Measurements from ENCODE around the gene MMP10. TPM values are rescaled to one million over a fixed set of nuclear protein-coding genes. Genes with fewer than 3 reads are reported as not detected.
"Not testable (repeated sequence)": the region's sequence is repeated elsewhere in the genome, so short reads cannot be mapped to it uniquely, and the experiment has no call there.

MMP10 gene
- total and polyA plus RNA-seq, 9 donors = not detected

DNA sequence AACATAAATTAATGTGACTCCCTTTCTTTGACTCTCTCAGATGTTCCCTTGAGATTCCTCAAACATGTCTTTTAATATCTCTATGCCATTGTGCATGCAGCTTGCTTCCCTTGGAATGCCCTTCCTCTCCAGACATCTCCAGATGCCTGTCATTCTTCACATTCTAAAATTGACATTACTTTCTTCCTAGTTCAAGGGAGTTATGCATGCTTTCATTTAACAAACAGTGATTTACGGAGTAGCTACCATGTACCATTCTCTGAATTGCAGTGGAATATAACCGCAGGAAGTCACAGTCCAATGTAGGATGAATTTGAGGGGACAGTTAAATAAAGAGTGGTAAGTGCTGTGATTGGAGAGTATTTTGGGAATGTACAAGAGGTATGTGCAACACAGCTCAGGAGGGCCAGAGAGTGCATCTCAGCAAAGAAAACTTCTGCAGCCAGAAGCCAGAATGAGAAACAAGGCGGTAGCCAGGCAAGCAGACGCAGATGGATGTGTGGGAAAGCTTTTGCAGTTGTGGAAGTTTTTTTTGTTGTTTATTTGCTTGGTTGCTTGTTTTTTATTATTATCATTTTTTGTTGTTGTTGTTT is 18.7 kb downstream of the MMP10 start:
- WGBS (ENCODE audit: insufficient coverage) = 69% methylated on average over 1 of the region's 4 CpGs
- no peak overlapping the region for H3K4me3 ChIP-seq (ENCODE audit: low read length)
- H3K36me3 ChIP-seq (ENCODE audit: control insufficient read depth, insufficient read depth, low read length) = no peaks in the 10 kb centered on the region
- H3K4me1 ChIP-seq (ENCODE audit: control insufficient read depth, insufficient read depth, low read length) = no peaks in the 10 kb centered on the region
- H3K27me3 ChIP-seq (ENCODE audit: control insufficient read depth, insufficient read depth, low read length) = no peaks in the 10 kb centered on the region
- no peak overlapping the region for H3K27ac ChIP-seq (ENCODE audit: low read length)
- peak; percentile 41 for DNase-seq
- no peaks in the 10 kb centered on the region for H3K9me3 ChIP-seq (replicated peaks; ENCODE audit: control insufficient read depth, low read depth, low read length)

DNA sequence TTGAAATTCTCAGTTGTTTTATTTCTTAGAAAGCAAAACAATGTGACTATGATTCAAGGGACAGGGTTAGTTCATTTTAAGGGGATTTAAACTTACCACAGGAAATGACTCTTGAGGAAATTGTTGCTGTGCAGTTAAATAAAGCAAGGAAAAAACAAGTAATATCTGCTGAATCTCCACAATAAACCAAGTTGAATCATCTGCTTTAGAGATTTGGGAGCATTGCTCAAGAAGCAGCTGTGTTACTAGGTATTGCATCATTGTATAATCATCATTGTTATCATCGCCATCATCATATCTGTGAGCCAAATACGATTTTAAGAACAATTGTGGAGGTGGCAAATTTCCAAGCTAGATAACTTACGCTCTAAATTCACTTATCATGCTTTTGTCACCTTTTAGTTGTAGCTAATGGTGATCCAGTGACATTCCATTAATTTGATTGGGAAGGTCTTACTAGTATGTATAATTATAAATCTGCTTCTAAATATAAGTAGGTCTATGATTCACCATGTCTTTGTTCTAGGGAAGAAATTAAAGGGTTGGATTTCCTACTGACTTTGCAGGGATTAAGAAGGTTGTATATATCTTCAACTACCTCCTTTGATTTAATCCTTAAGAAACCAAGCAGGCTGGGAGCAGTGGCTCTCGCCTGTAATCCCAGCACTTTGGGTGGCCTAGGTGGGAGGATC is 19.9 kb downstream of the MMP10 start:
- peak; percentile 93 for DNase-seq
- Histone ChIP-seq H3K4me1 (ENCODE audit: control insufficient read depth, insufficient read depth, low read length) (no peaks in the 10 kb centered on the region), H3K36me3 (ENCODE audit: control insufficient read depth, insufficient read depth, low read length) (no peaks in the 10 kb centered on the region), H3K4me3 (ENCODE audit: low read length) (no peak overlapping the region), H3K27me3 (ENCODE audit: control insufficient read depth, insufficient read depth, low read length) (no peaks in the 10 kb centered on the region), H3K27ac (ENCODE audit: low read length) (peak overlapping the region; percentile 48), H3K9me3 (replicated peaks; ENCODE audit: control insufficient read depth, low read depth, low read length) (no peaks in the 10 kb centered on the region)
- WGBS (ENCODE audit: insufficient coverage) = no CpG with 5 or more reads among the region's 4 CpGs

- no peaks in the 10 kb centered on the region for H3K27me3 ChIP-seq (ENCODE audit: control insufficient read depth, insufficient read depth, low read length)
Observed at GRCh38 chr11:102757823-102758549, 22.4 kb downstream of the MMP10 start.

DNA sequence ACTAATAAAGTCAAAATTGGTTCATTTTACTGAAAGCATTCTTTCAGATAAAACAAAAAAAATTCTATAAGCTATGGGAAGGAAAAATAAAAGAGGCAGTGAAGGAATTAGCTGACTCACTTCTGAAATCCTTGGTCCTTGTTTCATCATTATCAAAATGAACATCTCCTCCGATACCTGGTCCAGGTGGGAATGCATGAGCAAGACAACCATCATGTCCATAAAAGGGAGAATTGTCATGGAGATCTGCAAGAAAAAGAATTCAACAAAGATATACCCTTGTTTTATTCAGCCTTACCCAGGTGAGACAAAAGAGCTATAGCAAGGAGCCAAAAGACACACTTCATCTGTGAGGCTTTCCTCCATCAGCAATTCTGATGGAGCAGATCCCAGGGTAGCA is 27.2 kb downstream of the MMP10 start:
- no peak overlapping the region for H3K4me3 ChIP-seq (ENCODE audit: low read length)
- H3K4me1 ChIP-seq (ENCODE audit: control insufficient read depth, insufficient read depth, low read length) = no peaks in the 10 kb centered on the region
- no peaks in the 10 kb centered on the region for H3K9me3 ChIP-seq (replicated peaks; ENCODE audit: control insufficient read depth, low read depth, low read length)
- no peak overlapping the region for H3K27ac ChIP-seq (ENCODE audit: low read length)
- no CpG with 5 or more reads among the region's 1 CpG for WGBS (ENCODE audit: insufficient coverage)
- H3K36me3 ChIP-seq (ENCODE audit: control insufficient read depth, insufficient read depth, low read length) = no peaks in the 10 kb centered on the region
- no peak for DNase-seq
- H3K27me3 ChIP-seq (ENCODE audit: control insufficient read depth, insufficient read depth, low read length) = no peaks in the 10 kb centered on the region

More at GRCh38 chr11:102757823-102758549, 22.4 kb downstream of the MMP10 start:
- Histone ChIP-seq H3K4me1 (ENCODE audit: control insufficient read depth, insufficient read depth, low read length) (no peaks in the 10 kb centered on the region), H3K36me3 (ENCODE audit: control insufficient read depth, insufficient read depth, low read length) (no peaks in the 10 kb centered on the region), H3K27ac (ENCODE audit: low read length) (no peak overlapping the region), H3K4me3 (ENCODE audit: low read length) (no peak overlapping the region), H3K9me3 (replicated peaks; ENCODE audit: control insufficient read depth, low read depth, low read length) (no peaks in the 10 kb centered on the region)
- no CpG with 5 or more reads among the region's 2 CpGs for WGBS (ENCODE audit: insufficient coverage)
- DNase-seq = peak; percentile 26

DNA sequence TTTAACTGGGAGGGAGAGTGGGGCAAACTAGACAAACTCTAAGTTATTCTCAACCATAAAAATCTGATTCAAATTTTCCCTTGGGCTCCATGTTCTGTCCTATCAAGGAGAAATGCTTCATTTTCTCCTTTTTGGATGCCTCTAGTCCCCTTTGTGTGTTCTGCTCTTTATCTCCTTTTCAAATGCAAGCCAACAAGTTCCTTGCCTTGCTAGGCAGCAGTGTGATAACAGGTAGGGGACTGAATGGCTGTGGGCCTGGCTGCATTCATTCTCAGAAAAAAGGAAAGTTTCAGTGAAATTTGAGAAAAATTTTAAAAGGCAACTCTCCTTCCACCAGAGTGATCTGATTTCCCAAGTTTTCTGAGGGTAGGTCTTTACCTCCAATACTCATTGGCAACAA is 28.8 kb downstream of the MMP10 start:
- no peak overlapping the region for H3K4me3 ChIP-seq (ENCODE audit: low read length)
- no peaks in the 10 kb centered on the region for H3K4me1 ChIP-seq (ENCODE audit: control insufficient read depth, insufficient read depth, low read length)
- H3K36me3 ChIP-seq (ENCODE audit: control insufficient read depth, insufficient read depth, low read length) = no peaks in the 10 kb centered on the region
- DNase-seq = no peak
- H3K27me3 ChIP-seq (ENCODE audit: control insufficient read depth, insufficient read depth, low read length) = no peaks in the 10 kb centered on the region
- H3K9me3 ChIP-seq (replicated peaks; ENCODE audit: control insufficient read depth, low read depth, low read length) = no peaks in the 10 kb centered on the region
- H3K27ac ChIP-seq (ENCODE audit: low read length) = no peak overlapping the region

GRCh38 chr11:102749101-102749722 is 31.2 kb downstream of the MMP10 start:
- no peaks in the 10 kb centered on the region for H3K9me3 ChIP-seq (replicated peaks; ENCODE audit: control insufficient read depth, low read depth, low read length)
- H3K27me3 ChIP-seq (ENCODE audit: control insufficient read depth, insufficient read depth, low read length) = no peaks in the 10 kb centered on the region
- no peak overlapping the region for H3K27ac ChIP-seq (ENCODE audit: low read length)
- H3K36me3 ChIP-seq (ENCODE audit: control insufficient read depth, insufficient read depth, low read length) = no peaks in the 10 kb centered on the region
- no peak for DNase-seq
- H3K4me3 ChIP-seq (ENCODE audit: low read length) = no peak overlapping the region
- H3K4me1 ChIP-seq (ENCODE audit: control insufficient read depth, insufficient read depth, low read length) = no peaks in the 10 kb centered on the region

- WGBS (ENCODE audit: insufficient coverage) = 86% methylated on average over 21 of the region's 32 CpGs
- not testable (repeated sequence) for H3K4me3 ChIP-seq (ENCODE audit: low read length)
Observed at GRCh38 chr11:102746746-102747578, 33.5 kb downstream of the MMP10 start.

GRCh38 chr11:102734650-102735049 is 45.8 kb downstream of the MMP10 start:
- H3K27ac ChIP-seq (ENCODE audit: low read length) = no peak overlapping the region

More at GRCh38 chr11:102746746-102747578, 33.5 kb downstream of the MMP10 start:
- not testable (repeated sequence) for H3K4me1 ChIP-seq (ENCODE audit: control insufficient read depth, insufficient read depth, low read length); H3K27me3 ChIP-seq (ENCODE audit: control insufficient read depth, insufficient read depth, low read length); H3K36me3 ChIP-seq (ENCODE audit: control insufficient read depth, insufficient read depth, low read length); DNase-seq; H3K9me3 ChIP-seq (replicated peaks; ENCODE audit: control insufficient read depth, low read depth, low read length); H3K27ac ChIP-seq (ENCODE audit: low read length)

GRCh38 chr11:102733232-102733875 is 47.1 kb downstream of the MMP10 start:
- no peaks in the 10 kb centered on the region for H3K27me3 ChIP-seq (ENCODE audit: control insufficient read depth, insufficient read depth, low read length)
- no peak overlapping the region for H3K4me3 ChIP-seq (ENCODE audit: low read length)
- H3K36me3 ChIP-seq (ENCODE audit: control insufficient read depth, insufficient read depth, low read length) = no peaks in the 10 kb centered on the region
- no peaks in the 10 kb centered on the region for H3K9me3 ChIP-seq (replicated peaks; ENCODE audit: control insufficient read depth, low read depth, low read length)
- H3K4me1 ChIP-seq (ENCODE audit: control insufficient read depth, insufficient read depth, low read length) = no peaks in the 10 kb centered on the region
- WGBS (ENCODE audit: insufficient coverage) = 67% methylated on average over 3 of the region's 8 CpGs
- no peak overlapping the region for H3K27ac ChIP-seq (ENCODE audit: low read length)
- DNase-seq = peak; percentile 6

More at GRCh38 chr11:102734650-102735049, 45.8 kb downstream of the MMP10 start:
- Histone ChIP-seq H3K36me3 (ENCODE audit: control insufficient read depth, insufficient read depth, low read length) (no peaks in the 10 kb centered on the region), H3K4me1 (ENCODE audit: control insufficient read depth, insufficient read depth, low read length) (no peaks in the 10 kb centered on the region), H3K4me3 (ENCODE audit: low read length) (no peak overlapping the region), H3K27me3 (ENCODE audit: control insufficient read depth, insufficient read depth, low read length) (no peaks in the 10 kb centered on the region), H3K9me3 (replicated peaks; ENCODE audit: control insufficient read depth, low read depth, low read length) (no peaks in the 10 kb centered on the region)
- no peak for DNase-seq
